Immature natural killer cell (primary cell): ENCODE measurements around the gene CHST11. TPM values are rescaled to one million over a fixed set of nuclear protein-coding genes. Genes with fewer than 3 reads are reported as not detected.

Experiments used
- DNase-seq, 3 donors: peaks; one replicate each; pipeline ENCODE4 v3.0.0; 2022; ENCODE audit warnings: mixed read lengths in 1 of 3
- H3K27ac Mint-ChIP-seq, 6 donors: one replicate each; pipeline ENCODE4 v1.8.0; 2020; ENCODE audit warnings: mixed read lengths in 6 of 6, mild to moderate bottlenecking in 5 of 6, inconsistent platforms in 4 of 6, moderate library complexity in 3 of 6
- H3K27me3 Mint-ChIP-seq, 3 donors: one replicate each; pipeline ENCODE4 v1.8.0; 2020 to 2021; ENCODE audit warnings: low read depth in 3 of 3, mild to moderate bottlenecking in 3 of 3, mixed read lengths in 3 of 3, moderate library complexity in 3 of 3, inconsistent platforms in 1 of 3
- H3K36me3 Mint-ChIP-seq, 3 donors: one replicate each; pipeline ENCODE4 v1.8.0; 2020; ENCODE audit warnings: mixed read lengths in 3 of 3, inconsistent platforms in 2 of 3, mild to moderate bottlenecking in 2 of 3
- H3K4me1 Mint-ChIP-seq, 2 donors: one replicate each; pipeline ENCODE4 v1.8.0; 2020; ENCODE audit warnings: inconsistent platforms in 2 of 2, mild to moderate bottlenecking in 2 of 2, mixed read lengths in 2 of 2, moderate library complexity in 1 of 2
- H3K4me3 Mint-ChIP-seq, 5 donors: one replicate each; pipeline ENCODE4 v1.8.0; 2020; ENCODE audit warnings: mild to moderate bottlenecking in 5 of 5, mixed read lengths in 5 of 5, inconsistent platforms in 3 of 5, moderate library complexity in 3 of 5
- H3K9me3 Mint-ChIP-seq, 6 donors: one replicate each; pipeline ENCODE4 v1.8.0; 2020; ENCODE audit warnings: mild to moderate bottlenecking in 6 of 6, mixed read lengths in 6 of 6, inconsistent platforms in 4 of 6, moderate library complexity in 3 of 6
- polyA plus RNA-seq, 3 donors: library from polyadenylated mRNA; unstranded; fragments of 300-500 nt; fragmentation: Illumina TruSeq; gene quantifications; one replicate each; pipeline ENCODE4 v1.2.3, GENCODE V29; 2021

The CHST11 gene
- polyA plus RNA-seq, 3 donors from 2014 or later = 42.5 to 90.1 (median 78.4) TPM

DNA sequence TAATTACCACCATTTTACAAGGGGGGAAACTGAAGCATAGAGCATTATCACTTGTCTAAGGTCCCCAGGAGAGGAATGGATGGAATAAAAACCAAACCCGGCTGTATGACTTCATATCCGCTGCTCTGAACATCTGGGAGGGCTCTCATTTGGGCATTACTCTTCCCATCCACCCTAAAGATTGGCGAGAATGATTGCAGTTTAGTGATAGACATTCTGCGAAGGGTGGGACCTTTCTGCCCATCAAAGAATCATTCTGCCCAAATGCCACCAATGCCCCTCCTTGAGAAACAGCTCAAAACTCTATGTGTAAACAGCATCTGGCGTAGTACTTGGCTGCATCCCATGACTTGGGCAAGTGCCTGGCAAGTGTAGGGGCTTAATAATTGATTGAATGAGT lies 11.6 kb downstream of the CHST11 start:
- Mint-ChIP-seq H3K4me1 (peaks cover 97 to 100% of the 10 kb centered on the region in 2 donors), H3K36me3 (peaks cover 3 to 9% (median 5%) of the 10 kb centered on the region in 3 donors), H3K4me3 (peak overlapping the region in 4 of 5 donors; percentile 39 to 76 (median 42)), H3K27me3 (peaks cover 0 to 2% (median 0%) of the 10 kb centered on the region in 3 donors), H3K27ac (peak overlapping the region in 5 of 6 donors; percentile 74 to 89 (median 84)), H3K9me3 (no peaks in the 10 kb centered on the region)
- no peak for DNase-seq

GRCh38 chr12:104469066-104469465 lies 12.3 kb downstream of the CHST11 start:
- peaks cover 3 to 5% (median 5%) of the 10 kb centered on the region in 3 donors for H3K36me3 Mint-ChIP-seq
- no peak for DNase-seq
- H3K9me3 Mint-ChIP-seq = no peaks in the 10 kb centered on the region
- peak overlapping the region; percentile 24 to 81 (median 76) for H3K27ac Mint-ChIP-seq
- peaks cover 97 to 100% of the 10 kb centered on the region in 2 donors for H3K4me1 Mint-ChIP-seq
- H3K4me3 Mint-ChIP-seq = peak overlapping the region; percentile 52 to 72 (median 60)
- H3K27me3 Mint-ChIP-seq = peaks cover 0 to 2% (median 0%) of the 10 kb centered on the region in 3 donors

GRCh38 chr12:104469523-104469922 lies 12.8 kb downstream of the CHST11 start:
- H3K4me3 Mint-ChIP-seq = peak overlapping the region; percentile 9 to 72 (median 52)
- peaks cover 3 to 5% (median 5%) of the 10 kb centered on the region in 3 donors for H3K36me3 Mint-ChIP-seq
- H3K27ac Mint-ChIP-seq = peak overlapping the region; percentile 24 to 81 (median 76)
- no peak for DNase-seq
- peaks cover 97 to 100% of the 10 kb centered on the region in 2 donors for H3K4me1 Mint-ChIP-seq
- H3K9me3 Mint-ChIP-seq = no peaks in the 10 kb centered on the region
- H3K27me3 Mint-ChIP-seq = peaks cover 0 to 2% (median 0%) of the 10 kb centered on the region in 3 donors

- H3K36me3 Mint-ChIP-seq = peaks cover 0 to 5% (median 5%) of the 10 kb centered on the region in 3 donors
- H3K27ac Mint-ChIP-seq = peak overlapping the region; percentile 71 to 88 (median 82)
- H3K9me3 Mint-ChIP-seq = no peaks in the 10 kb centered on the region
- DNase-seq = no peak
- peak overlapping the region in 1 of 5 donors; percentile 56 for H3K4me3 Mint-ChIP-seq
- H3K4me1 Mint-ChIP-seq = peaks cover 96 to 99% of the 10 kb centered on the region in 2 donors
- peaks cover 0 to 2% (median 0%) of the 10 kb centered on the region in 3 donors for H3K27me3 Mint-ChIP-seq
These were observed 13.8 kb downstream of the CHST11 start for GRCh38 chr12:104470521-104470920.

DNA sequence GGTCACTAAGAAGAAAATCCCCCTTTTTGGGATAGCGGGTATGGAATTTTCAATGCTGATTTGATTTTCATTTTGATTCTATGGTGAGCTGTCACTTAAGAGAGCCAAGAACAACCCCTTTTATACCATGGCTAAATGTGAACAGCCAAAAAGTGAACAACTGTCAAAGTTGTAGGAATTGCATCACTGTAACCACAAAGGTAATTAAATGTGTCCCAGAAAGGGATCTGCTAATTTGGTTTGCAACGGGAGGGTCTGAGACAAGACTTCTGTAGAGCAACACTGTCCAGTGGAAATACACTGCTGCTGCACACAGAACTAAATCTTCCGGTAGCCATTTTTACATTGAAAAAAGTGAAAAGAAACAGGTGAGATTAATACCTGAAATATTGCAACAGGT lies 14.6 kb downstream of the CHST11 start:
- peaks cover 91 to 93% of the 10 kb centered on the region in 2 donors for H3K4me1 Mint-ChIP-seq
- peak overlapping the region in 2 of 5 donors; percentile 56 to 60 for H3K4me3 Mint-ChIP-seq
- H3K27ac Mint-ChIP-seq = peak overlapping the region; percentile 5 to 88 (median 82)

DNA sequence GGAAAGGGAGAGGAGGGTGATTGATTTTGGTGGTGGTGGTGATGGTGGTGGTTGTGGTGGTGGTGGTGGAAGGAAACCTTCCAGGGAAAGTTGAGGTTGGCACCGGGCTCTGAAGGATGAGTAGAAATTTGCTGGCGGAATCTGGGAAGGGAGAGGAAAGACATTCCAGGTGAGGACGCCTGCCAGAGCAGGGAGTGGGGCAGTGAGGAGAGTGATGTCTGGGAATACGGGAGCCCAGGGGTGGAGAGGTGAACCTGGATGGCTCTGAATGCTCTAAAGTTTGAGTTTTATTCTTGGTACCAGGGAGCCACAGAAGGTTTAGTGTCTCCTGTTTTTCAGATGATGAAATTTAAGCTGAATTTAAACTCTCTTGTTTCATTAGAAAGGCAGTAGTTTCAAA lies 16.0 kb downstream of the CHST11 start:
- peak overlapping the region; percentile 68 to 88 (median 81) for H3K4me3 Mint-ChIP-seq
- peak overlapping the region; percentile 89 to 96 (median 92) for H3K27ac Mint-ChIP-seq
- peaks cover 0 to 2% (median 0%) of the 10 kb centered on the region in 3 donors for H3K27me3 Mint-ChIP-seq
- H3K36me3 Mint-ChIP-seq = peaks cover 0 to 5% (median 5%) of the 10 kb centered on the region in 3 donors
- DNase-seq = no peak
- no peaks in the 10 kb centered on the region for H3K9me3 Mint-ChIP-seq
- peaks cover 91 to 93% of the 10 kb centered on the region in 2 donors for H3K4me1 Mint-ChIP-seq

More for the DNA sequence above, 14.6 kb downstream of the CHST11 start:
- DNase-seq = no peak
- peaks cover 0 to 2% (median 0%) of the 10 kb centered on the region in 3 donors for H3K27me3 Mint-ChIP-seq
- H3K36me3 Mint-ChIP-seq = peaks cover 0 to 5% (median 5%) of the 10 kb centered on the region in 3 donors
- H3K9me3 Mint-ChIP-seq = no peaks in the 10 kb centered on the region

GRCh38 chr12:104473374-104473983 lies 16.7 kb downstream of the CHST11 start:
- Mint-ChIP-seq H3K36me3 (peaks cover 0 to 5% (median 5%) of the 10 kb centered on the region in 3 donors), H3K4me3 (peak overlapping the region; percentile 68 to 88 (median 81)), H3K4me1 (peaks cover 90 to 93% of the 10 kb centered on the region in 2 donors), H3K27ac (peak overlapping the region; percentile 89 to 96 (median 92)), H3K9me3 (no peaks in the 10 kb centered on the region), H3K27me3 (peaks cover 0 to 5% (median 2%) of the 10 kb centered on the region in 3 donors)
- DNase-seq = peak; percentile 46 to 53 (median 51)

DNA sequence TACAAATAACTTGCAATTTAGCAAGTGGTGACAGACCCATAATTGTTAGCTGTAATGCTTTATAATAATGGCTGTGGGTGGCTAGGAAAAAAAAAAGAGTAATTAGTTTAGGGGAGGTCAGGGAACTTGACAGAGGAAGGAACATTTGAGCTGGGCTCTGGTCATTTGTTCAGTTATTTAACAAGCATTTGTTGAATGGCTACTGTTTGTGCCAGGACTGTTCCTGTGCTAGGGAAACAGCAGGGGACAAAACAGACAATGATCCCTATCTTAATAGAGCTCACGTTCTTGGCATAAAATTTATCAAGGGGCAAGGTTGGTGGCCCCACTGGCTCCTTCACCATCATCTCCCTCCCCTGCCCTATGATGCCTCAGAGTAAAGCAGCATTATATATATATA lies 18.5 kb downstream of the CHST11 start:
- peaks cover 0 to 5% (median 5%) of the 10 kb centered on the region in 3 donors for H3K36me3 Mint-ChIP-seq
- no peak for DNase-seq
- H3K4me3 Mint-ChIP-seq = no peak overlapping the region
- peaks cover 0 to 8% (median 2%) of the 10 kb centered on the region in 3 donors for H3K27me3 Mint-ChIP-seq
- peaks cover 91 to 93% of the 10 kb centered on the region in 2 donors for H3K4me1 Mint-ChIP-seq
- no peaks in the 10 kb centered on the region for H3K9me3 Mint-ChIP-seq
- peak overlapping the region; percentile 5 to 93 (median 76) for H3K27ac Mint-ChIP-seq

- H3K4me1 Mint-ChIP-seq = peaks cover 90 to 93% of the 10 kb centered on the region in 2 donors
- DNase-seq = no peak
- H3K9me3 Mint-ChIP-seq = no peaks in the 10 kb centered on the region
- peak overlapping the region; percentile 89 to 99 (median 96) for H3K4me3 Mint-ChIP-seq
- peaks cover 0 to 9% (median 0%) of the 10 kb centered on the region in 3 donors for H3K27me3 Mint-ChIP-seq
- peaks cover 7 to 16% (median 13%) of the 10 kb centered on the region in 3 donors for H3K36me3 Mint-ChIP-seq
- H3K27ac Mint-ChIP-seq = peak overlapping the region; percentile 97 to 99 (median 98)
These were observed 21.0 kb downstream of the CHST11 start for GRCh38 chr12:104477510-104478390.

- Mint-ChIP-seq H3K27me3 (peaks cover 0 to 10% (median 2%) of the 10 kb centered on the region in 3 donors), H3K27ac (peak overlapping the region; percentile 97 to 99 (median 98)), H3K9me3 (no peaks in the 10 kb centered on the region), H3K4me1 (peaks cover 88 to 93% of the 10 kb centered on the region in 2 donors), H3K4me3 (peak overlapping the region; percentile 89 to 99 (median 96)), H3K36me3 (peaks cover 7 to 22% (median 18%) of the 10 kb centered on the region in 3 donors)
- DNase-seq = peak; percentile 68 to 73 (median 72)
These were observed 21.8 kb downstream of the CHST11 start for GRCh38 chr12:104478396-104479122.

DNA sequence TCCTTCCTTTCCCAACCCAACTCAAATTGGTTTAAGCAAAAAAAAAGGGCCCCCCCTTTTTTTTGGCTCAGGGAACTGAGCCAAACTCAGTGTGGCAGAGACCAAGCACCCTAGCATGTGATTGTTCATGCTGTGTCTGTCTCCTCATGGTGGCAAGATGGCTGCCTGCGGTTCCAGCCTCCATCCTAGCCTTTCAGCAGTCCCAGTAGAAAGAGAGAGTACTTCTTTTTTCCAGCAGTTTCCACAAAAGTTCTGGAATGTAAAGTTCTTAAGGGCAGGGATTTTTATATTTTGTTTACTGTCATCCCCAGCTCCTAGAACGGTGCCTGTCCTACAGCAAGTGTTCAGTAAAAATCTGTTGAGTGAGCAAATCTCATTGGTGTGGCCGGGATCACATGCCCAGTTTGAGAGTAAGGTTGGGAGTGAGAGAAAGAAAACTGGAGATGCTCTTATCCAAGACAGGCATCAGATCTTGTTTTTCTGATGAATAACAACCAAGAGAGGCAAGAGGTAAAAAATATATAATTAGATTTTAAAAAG lies 22.4 kb downstream of the CHST11 start:
- Mint-ChIP-seq H3K27ac (peak overlapping the region; percentile 97 to 99 (median 98)), H3K27me3 (peaks cover 0 to 10% (median 2%) of the 10 kb centered on the region in 3 donors)
- DNase-seq = no peak

DNA sequence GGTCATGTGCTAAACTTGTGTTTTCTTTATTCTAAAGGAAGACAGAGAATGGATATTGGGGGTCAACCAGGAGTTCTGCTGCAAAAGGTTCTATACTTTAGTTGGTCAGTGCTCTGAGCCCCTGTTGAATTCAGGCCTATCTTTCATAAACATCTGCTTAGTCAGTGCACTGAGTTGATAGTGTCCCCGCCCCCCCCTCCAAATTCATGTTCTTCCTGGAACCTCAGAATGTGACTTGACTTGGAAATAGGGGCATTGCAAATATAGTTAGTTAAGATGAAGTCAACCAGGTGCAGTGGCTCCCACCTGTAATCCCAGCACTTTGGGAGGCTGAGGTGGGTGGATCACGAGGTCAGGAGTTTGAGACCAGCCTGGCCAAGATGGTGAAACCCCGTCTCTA lies 23.3 kb downstream of the CHST11 start:
- Mint-ChIP-seq H3K27me3 (peaks cover 0 to 10% (median 2%) of the 10 kb centered on the region in 3 donors), H3K36me3 (peaks cover 7 to 27% (median 22%) of the 10 kb centered on the region in 3 donors), H3K4me1 (peaks cover 88 to 93% of the 10 kb centered on the region in 2 donors), H3K4me3 (peak overlapping the region in 4 of 5 donors; percentile 30 to 99 (median 57)), H3K27ac (peak overlapping the region; percentile 91 to 99 (median 98)), H3K9me3 (no peaks in the 10 kb centered on the region)
- no peak for DNase-seq

More for the DNA sequence above, 22.4 kb downstream of the CHST11 start:
- Mint-ChIP-seq H3K4me1 (peaks cover 88 to 93% of the 10 kb centered on the region in 2 donors), H3K36me3 (peaks cover 7 to 27% (median 22%) of the 10 kb centered on the region in 3 donors), H3K9me3 (no peaks in the 10 kb centered on the region), H3K4me3 (peak overlapping the region; percentile 89 to 99 (median 96))
